Activated CD8-positive, alpha-beta memory T cell treated with anti-CD3 and anti-CD28 coated beads, Interleukin-2, amount 50 U/mL, for 1 hour (primary cell): ENCODE measurements around the gene TSGA10.

ENCODE experiments used
- DNase-seq: peaks from one replicate; pipeline ENCODE4 v3.0.0-alpha.2; 2020; ENCODE audit errors: extremely low read depth

Gene TSGA10

GRCh38 chr2:98947554-98947953, 207.2 kb downstream of the TSGA10 start:
- no peak for DNase-seq
